Heart right ventricle (tissue), 16 donors: ENCODE data around the gene HTR3C. TPM values are rescaled to one million over a fixed set of nuclear protein-coding genes. Genes with fewer than 3 reads are reported as not detected.

ENCODE experiments used
- ATAC-seq, 8 donors: fragments of 200-7000 bp; cut with Tn5 transposase; one replicate each; pipeline ENCODE4 v1.9.1; 2020; ENCODE audit warnings: mild to moderate bottlenecking in 8 of 8, moderate library complexity in 8 of 8, moderate number of reproducible peaks in 1 of 8
- DNase-seq, 2 donors: peaks; one replicate each; pipeline ENCODE4 v3.0.0-alpha.2; 2020
- H3K27ac ChIP-seq, 10 donors: fragments of 200-600 bp; sonication (generic) in 2 of 10; one replicate each; pipeline versions ENCODE4 v1.5.0 to v1.8.0; 2020 to 2022; ENCODE audit warnings: mild to moderate bottlenecking in 3 of 10
- H3K27me3 ChIP-seq, 7 donors: fragments of 200-600 bp; one replicate each; pipeline ENCODE4 v1.8.0; 2021 to 2022; ENCODE audit warnings: mild to moderate bottlenecking in 2 of 7
- H3K36me3 ChIP-seq, 9 donors: fragments of 200-600 bp; sonication (generic) in 1 of 9; one replicate each; pipeline versions ENCODE4 v1.5.0 to v1.8.0; 2020 to 2022; ENCODE audit warnings: mild to moderate bottlenecking in 2 of 9
- H3K4me1 ChIP-seq, 9 donors: fragments of 200-600 bp; sonication (generic) in 1 of 9; one replicate each; pipeline versions ENCODE4 v1.5.0 to v1.8.0; 2020 to 2022; ENCODE audit warnings: mild to moderate bottlenecking in 4 of 9
- H3K4me3 ChIP-seq, 10 donors: fragments of 200-600 bp; sonication (generic) in 2 of 10; one replicate each; pipeline versions ENCODE4 v1.5.0 to v1.8.0; 2020 to 2022; ENCODE audit warnings: mild to moderate bottlenecking in 7 of 10, moderate library complexity in 2 of 10
- H3K9me3 ChIP-seq, 11 donors: fragments of 200-600 bp in 10 of 11; sonication (generic) in 2 of 11; one replicate each; pipeline versions ENCODE4 v1.5.0 to v1.8.0; 2013 to 2022; ENCODE audit warnings: mild to moderate bottlenecking in 2 of 11, control low read depth in 1 of 11, moderate library complexity in 1 of 11
- WGBS, 2 donors: extraction: QIAGEN DNeasy Blood & Tissue Kit; methylation state at CpG; one replicate each; pipeline ENCODE4 v1.1.7; 2013; ENCODE audit warnings: inconsistent platforms in 1 of 2; 5-methylcytosine and 5-hydroxymethylcytosine counted together
- intact Hi-C, 10 donors: fragments of 100-400 bp; cut with DNase I; formaldehyde crosslinking; loops; one replicate each; pipeline versions ENCODE4 v1.11.1 to v1.14.2; 2022
- polyA plus RNA-seq, 2 donors: library from polyadenylated mRNA; stranded (reverse); fragments of 200-250 nt; gene quantifications; one replicate each; pipeline ENCODE4 v1.2.3, GENCODE V29; 2013
- total RNA-seq, 10 donors: library from RNA; stranded (reverse); fragmentation: NEBNext Ultra II Directional in 3 of 10; extraction: Animal tissue kit (Norgen Biotek cat#: 25700) in 3 of 10; gene quantifications; one replicate each; pipeline versions ENCODE4 v1.2.1 to v1.2.4, GENCODE V29; 2021 to 2023
- TF ChIP-seq, protein P1 (sequence below), 9 donors: fragments of 200-600 bp; sonication (generic) in 2 of 9; IDR thresholded peaks; one replicate each; pipeline versions ENCODE4 v1.5.0 to v1.8.0; 2021 to 2022; ENCODE audit warnings: antibody characterized with exemption in 9 of 9, mild to moderate bottlenecking in 5 of 9, moderate library complexity in 1 of 9
- donor health status: Arrhythmogenic right ventricular cardiomyopathy.
- donor health status: ischemic (EF 13 %, LVEDD 7.1; RV severe dilation, severe dysfunction).
- donor health status: healthy with polysubstance abuse.
- donor health status: DM: no; HTN: yes; CAD: no.
- donor health status: DM: no; HTN: no; CAD: no.
- donor health status: ischemic (EF 25% LVEDD 6.9; RV normal size, moderate dysfunction).
- donor health status: ischemic (EF 25% LVEDD 5.7; RV mildly dilated, moderate dysfunction).
- donor health status: healthy.
- donor health status: DM: yes; HTN: yes; CAD: no.
- donor health status: Ischemic cardiomyopathy.
- donor health status: ischemic (EF 35%, LVEDD 5.7; RV mildly dilated, moderate dysfunction).
- donor health status: nonischemic (EF 11% LVEDD 7.7; RV severe dilation, severe dysfunction).
- donor health status: DM: yes; HTN: yes; CAD: no.
- donor health status: PGD.
- donor health status: ischemic (EF 29% LVEDD 5.4; RV normal size, mild dysfunction).
- donor health status: nonischemic (EF 23%, LVEDD 6.1; RV moderate dilation, normal function).

Gene HTR3C
- total and polyA plus RNA-seq, 12 donors = not detected

DNA sequence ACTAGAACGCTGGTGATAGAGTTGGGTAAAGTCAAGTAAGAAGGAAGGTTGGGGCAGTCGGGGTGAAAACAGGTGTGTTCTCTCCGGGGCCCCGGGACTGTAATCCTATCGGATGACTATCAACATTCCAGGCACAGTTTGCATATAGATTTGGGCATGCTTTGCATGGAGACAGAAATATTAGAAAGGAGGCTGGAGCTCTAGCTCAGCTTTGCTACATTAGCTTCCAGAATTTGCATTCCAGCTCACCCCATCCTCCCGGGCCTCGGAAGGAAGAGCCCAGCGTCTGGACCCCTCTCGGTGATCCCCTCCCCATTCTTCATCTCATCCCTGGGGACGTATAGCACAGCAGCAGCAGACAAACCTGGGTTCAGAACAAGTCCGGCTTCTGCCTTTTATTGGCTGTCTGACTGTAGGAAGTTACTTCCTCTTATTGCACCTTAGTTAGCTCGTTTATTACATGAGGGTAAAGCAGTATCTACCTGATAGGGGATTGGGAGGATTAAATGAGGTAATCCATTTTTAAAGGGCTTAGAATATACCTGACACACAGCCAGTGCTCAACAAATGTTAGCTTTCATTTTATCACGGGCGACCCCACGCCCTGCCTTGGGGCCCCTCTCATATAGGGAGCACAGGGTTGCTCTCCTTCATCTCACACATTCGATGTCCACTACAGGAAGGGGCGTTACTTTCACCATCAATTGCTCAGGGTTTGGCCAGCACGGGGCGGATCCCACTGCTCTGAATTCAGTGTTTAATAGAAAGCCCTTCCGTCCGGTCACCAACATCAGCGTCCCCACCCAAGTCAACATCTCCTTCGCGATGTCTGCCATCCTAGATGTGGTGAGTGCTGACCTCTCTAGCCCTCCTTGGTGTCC lies 47.2 kb downstream of the HTR3C start:
- H3K36me3 ChIP-seq = no peaks in the 10 kb centered on the region
- TF ChIP-seq, protein P1, sequence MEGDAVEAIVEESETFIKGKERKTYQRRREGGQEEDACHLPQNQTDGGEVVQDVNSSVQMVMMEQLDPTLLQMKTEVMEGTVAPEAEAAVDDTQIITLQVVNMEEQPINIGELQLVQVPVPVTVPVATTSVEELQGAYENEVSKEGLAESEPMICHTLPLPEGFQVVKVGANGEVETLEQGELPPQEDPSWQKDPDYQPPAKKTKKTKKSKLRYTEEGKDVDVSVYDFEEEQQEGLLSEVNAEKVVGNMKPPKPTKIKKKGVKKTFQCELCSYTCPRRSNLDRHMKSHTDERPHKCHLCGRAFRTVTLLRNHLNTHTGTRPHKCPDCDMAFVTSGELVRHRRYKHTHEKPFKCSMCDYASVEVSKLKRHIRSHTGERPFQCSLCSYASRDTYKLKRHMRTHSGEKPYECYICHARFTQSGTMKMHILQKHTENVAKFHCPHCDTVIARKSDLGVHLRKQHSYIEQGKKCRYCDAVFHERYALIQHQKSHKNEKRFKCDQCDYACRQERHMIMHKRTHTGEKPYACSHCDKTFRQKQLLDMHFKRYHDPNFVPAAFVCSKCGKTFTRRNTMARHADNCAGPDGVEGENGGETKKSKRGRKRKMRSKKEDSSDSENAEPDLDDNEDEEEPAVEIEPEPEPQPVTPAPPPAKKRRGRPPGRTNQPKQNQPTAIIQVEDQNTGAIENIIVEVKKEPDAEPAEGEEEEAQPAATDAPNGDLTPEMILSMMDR (IDR thresholded peaks at IDR 0.05) = no peak
- H3K9me3 ChIP-seq = peaks cover 0 to 3% (median 0%) of the 10 kb centered on the region in 11 donors
- intact Hi-C loops = no loop called here
- ATAC-seq (no peak), DNase-seq (no peak)
- no peaks in the 10 kb centered on the region for H3K4me1 ChIP-seq
- WGBS, 2 donors = 70 to 71% methylated on average over 24 of the region's 24 CpGs
- H3K27ac ChIP-seq = no peak overlapping the region
- no peak overlapping the region for H3K4me3 ChIP-seq
- peaks cover 0 to 5% (median 0%) of the 10 kb centered on the region in 7 donors for H3K27me3 ChIP-seq

Other genes with a start within 250 kb of the HTR3C start
- 1 to 10 TPM in 9 of 10 donors, under 1 TPM in 1; 0.94 to 4.5 (median 2.5) TPM for gene MAP6D1, start 227.5 kb upstream of the HTR3C start, total RNA-seq
- 1 to 10 TPM in 1 of 2 donors, not detected in 1; 1.1 TPM for gene MAP6D1, start 227.5 kb upstream of the HTR3C start, polyA plus RNA-seq
- 10 to 100 TPM; 52.7 to 70.6 (median 60.7) TPM for gene PARL, start 168.2 kb upstream of the HTR3C start, total RNA-seq
- 100 to 1,000 TPM in 1 of 2 donors, 10 to 100 TPM in 1; 45.8 to 113 TPM for gene PARL, start 168.2 kb upstream of the HTR3C start, polyA plus RNA-seq
- 10 to 100 TPM; 26.0 to 89.6 (median 40.9) TPM for gene ABCC5, start 35.2 kb upstream of the HTR3C start, total RNA-seq
- gene ABCC5, start 35.2 kb upstream of the HTR3C start, polyA plus RNA-seq = 10 to 100 TPM; 12.1 to 70.0 TPM
- not detected for gene HTR3D, start 21.3 kb upstream of the HTR3C start, total RNA-seq
- gene HTR3D, start 21.3 kb upstream of the HTR3C start, polyA plus RNA-seq = not detected
- not detected for gene HTR3E, start 44.0 kb downstream of the HTR3C start, total RNA-seq
- gene HTR3E, start 44.0 kb downstream of the HTR3C start, polyA plus RNA-seq = not detected
- 10 to 100 TPM; 26.8 to 37.3 (median 31.6) TPM for gene EIF2B5, start 82.3 kb downstream of the HTR3C start, total RNA-seq
- gene EIF2B5, start 82.3 kb downstream of the HTR3C start, polyA plus RNA-seq = 10 to 100 TPM; 30.6 to 44.6 TPM
- gene DVL3, start 102.3 kb downstream of the HTR3C start, total RNA-seq = 10 to 100 TPM; 52.6 to 81.7 (median 68.6) TPM
- gene DVL3, start 102.3 kb downstream of the HTR3C start, polyA plus RNA-seq = 10 to 100 TPM; 37.5 to 42.0 TPM
- 100 to 1,000 TPM; 263 to 371 (median 321) TPM for gene AP2M1, start 121.8 kb downstream of the HTR3C start, total RNA-seq
- 100 to 1,000 TPM; 187 to 390 TPM for gene AP2M1, start 121.8 kb downstream of the HTR3C start, polyA plus RNA-seq
- gene ABCF3, start 133.2 kb downstream of the HTR3C start, total RNA-seq = 10 to 100 TPM; 60.1 to 90.7 (median 68.3) TPM
- 10 to 100 TPM; 78.0 to 87.9 TPM for gene ABCF3, start 133.2 kb downstream of the HTR3C start, polyA plus RNA-seq
- gene VWA5B2, start 176.5 kb downstream of the HTR3C start, total RNA-seq = under 1 TPM in 1 of 10 donors, not detected in 9; 0.09 TPM
- under 1 TPM in 1 of 2 donors, not detected in 1; 0.03 TPM for gene VWA5B2, start 176.5 kb downstream of the HTR3C start, polyA plus RNA-seq
- 10 to 100 TPM; 10.7 to 25.1 (median 13.3) TPM for gene ALG3, start 195.9 kb downstream of the HTR3C start, total RNA-seq
- 10 to 100 TPM; 16.8 to 63.6 TPM for gene ALG3, start 195.9 kb downstream of the HTR3C start, polyA plus RNA-seq
- gene EEF1AKMT4, start 196.6 kb downstream of the HTR3C start, total RNA-seq = 1 to 10 TPM in 7 of 10 donors, under 1 TPM in 3; 0.49 to 2.3 (median 1.1) TPM
- gene EEF1AKMT4, start 196.6 kb downstream of the HTR3C start, polyA plus RNA-seq = 10 to 100 TPM in 1 of 2 donors, under 1 TPM in 1; 0.95 to 19.4 TPM
- gene CAMK2N2, start 208.5 kb downstream of the HTR3C start, total RNA-seq = under 1 TPM in 3 of 10 donors, not detected in 7; 0.20 to 0.30 (median 0.25) TPM
- gene CAMK2N2, start 208.5 kb downstream of the HTR3C start, polyA plus RNA-seq = under 1 TPM in 1 of 2 donors, not detected in 1; 0.12 TPM
- gene ECE2, start 223.0 kb downstream of the HTR3C start, total RNA-seq = under 1 TPM in 2 of 10 donors, not detected in 8; 0.20 to 0.28 TPM
- not detected for gene ECE2, start 223.0 kb downstream of the HTR3C start, polyA plus RNA-seq
- 100 to 1,000 TPM; 210 to 254 (median 231) TPM for gene PSMD2, start 246.2 kb downstream of the HTR3C start, total RNA-seq
- gene PSMD2, start 246.2 kb downstream of the HTR3C start, polyA plus RNA-seq = 100 to 1,000 TPM in 1 of 2 donors, 10 to 100 TPM in 1; 49.0 to 288 TPM